ENCODE data around the gene TAAR5. TPM values are rescaled to one million over a fixed set of nuclear protein-coding genes. Genes with fewer than 3 reads are reported as not detected.

The TAAR5 gene
- total RNA-seq, 3 donors from 2014 or later = not detected

GRCh38 chr6:132548746-132549463 lies 40.6 kb downstream of the TAAR5 start:
- DNase-seq = no peak
- no peak for ATAC-seq
- H3K4me3 ChIP-seq = no peak overlapping the region
- TF ChIP-seq CTCF (IDR thresholded peaks at IDR 0.05) = no peak
- no peaks in the 10 kb centered on the region for H3K4me1 ChIP-seq (ENCODE audit: low read depth)
- no peaks in the 10 kb centered on the region for H3K36me3 ChIP-seq (ENCODE audit: low read depth)
- intact Hi-C loops (cut with DNase I, micrococcal nuclease) = no loop called here
- H3K9me3 ChIP-seq = no peaks in the 10 kb centered on the region

GRCh38 chr6:132544826-132545225 lies 44.7 kb downstream of the TAAR5 start:
- no peak for ATAC-seq
- no peaks in the 10 kb centered on the region for H3K36me3 ChIP-seq (ENCODE audit: low read depth)
- intact Hi-C loops (cut with DNase I, micrococcal nuclease) = no loop called here
- no peak for DNase-seq
- no peak for TF ChIP-seq CTCF (IDR thresholded peaks at IDR 0.05)
- no peaks in the 10 kb centered on the region for H3K4me1 ChIP-seq (ENCODE audit: low read depth)
- H3K9me3 ChIP-seq = no peaks in the 10 kb centered on the region
- no peak overlapping the region for H3K4me3 ChIP-seq

Other genes starting within 250 kb of the TAAR5 start
- 10 to 100 TPM in 1 of 3 donors, 1 to 10 TPM in 2; 1.7 to 14.8 (median 2.4) TPM for gene MOXD1, start 188.3 kb downstream of the TAAR5 start, total RNA-seq
- gene STX7, start 76.6 kb downstream of the TAAR5 start, total RNA-seq = 10 to 100 TPM; 51.9 to 66.9 (median 63.2) TPM
- not detected for gene TAAR9, start 51.5 kb downstream of the TAAR5 start, total RNA-seq
- not detected for gene TAAR8, start 37.1 kb downstream of the TAAR5 start, total RNA-seq
- gene TAAR6, start 19.4 kb downstream of the TAAR5 start, total RNA-seq = not detected
- gene TAAR2, start 34.5 kb upstream of the TAAR5 start, total RNA-seq = not detected
- not detected for gene TAAR1, start 69.4 kb upstream of the TAAR5 start, total RNA-seq
- 1 to 10 TPM in 1 of 3 donors, under 1 TPM in 2; 0.55 to 2.3 (median 0.82) TPM for gene VNN1, start 124.3 kb upstream of the TAAR5 start, total RNA-seq
- gene VNN2, start 168.2 kb upstream of the TAAR5 start, total RNA-seq = 1 to 10 TPM in 2 of 3 donors, under 1 TPM in 1; 0.20 to 2.3 (median 1.6) TPM
- gene SLC18B1, start 208.9 kb upstream of the TAAR5 start, total RNA-seq = 10 to 100 TPM; 11.0 to 15.4 (median 11.9) TPM
- 100 to 1,000 TPM; 717 to 844 (median 797) TPM for gene RPS12, start 224.8 kb upstream of the TAAR5 start, total RNA-seq

Measured in mucosa of descending colon (tissue), 3 donors.